ENCODE measurements around the gene PARP6.
"Not testable (repeated sequence)": the region's sequence is repeated elsewhere in the genome, so short reads cannot be mapped to it uniquely, and the experiment has no call there.

The PARP6 gene

GRCh38 chr15:72280751-72281150 is 8.4 kb upstream of the PARP6 start:
- DNase-seq, result no peak

GRCh38 chr15:72278737-72279136 is 6.4 kb upstream of the PARP6 start:
- DNase-seq, result no peak

- DNase-seq, result no peak
These were observed 4.0 kb upstream of the PARP6 start for GRCh38 chr15:72276326-72276700.

GRCh38 chr15:72275635-72276325 is 3.4 kb upstream of the PARP6 start:
- not testable (repeated sequence) for DNase-seq

- no peak for DNase-seq
These were observed 621 bp upstream of the PARP6 start for GRCh38 chr15:72272997-72273352.

- no peak for DNase-seq
These were observed 500 bp downstream of the PARP6 start for GRCh38 chr15:72271895-72272212.

- no peak for DNase-seq
These were observed 1.1 kb downstream of the PARP6 start for GRCh38 chr15:72271221-72271620.

- DNase-seq, result no peak
These were observed 2.6 kb downstream of the PARP6 start for GRCh38 chr15:72269739-72270138.

- no peak for DNase-seq
These were observed 7.3 kb downstream of the PARP6 start for GRCh38 chr15:72265031-72265430.

- DNase-seq, result no peak
These were observed 19.6 kb downstream of the PARP6 start for GRCh38 chr15:72252663-72253299.

GRCh38 chr15:72249142-72249810 is 23.1 kb downstream of the PARP6 start:
- no peak for DNase-seq

GRCh38 chr15:72248514-72248913 is 23.8 kb downstream of the PARP6 start:
- DNase-seq, result no peak

GRCh38 chr15:72242775-72243370 is 29.5 kb downstream of the PARP6 start:
- DNase-seq, result no peak

GRCh38 chr15:72239652-72240051 is 32.7 kb downstream of the PARP6 start:
- DNase-seq, result no peak

GRCh38 chr15:72238586-72238985 is 33.8 kb downstream of the PARP6 start:
- DNase-seq, result no peak

- peak; percentile 27 for DNase-seq
These were observed 34.5 kb downstream of the PARP6 start for GRCh38 chr15:72237853-72238224.

- DNase-seq, result peak; percentile 95
These were observed 35.1 kb downstream of the PARP6 start for GRCh38 chr15:72237029-72237852.

GRCh38 chr15:72236381-72237003 is 35.9 kb downstream of the PARP6 start:
- no peak for DNase-seq

- DNase-seq, result no peak
These were observed 37.1 kb downstream of the PARP6 start for GRCh38 chr15:72235298-72235697.

- no peak for DNase-seq
These were observed 38.6 kb downstream of the PARP6 start for GRCh38 chr15:72233769-72234168.

- DNase-seq, result peak; percentile 93
These were observed 40.4 kb downstream of the PARP6 start for GRCh38 chr15:72231833-72232478.

Measured in hematopoietic multipotent progenitor cell treated with erythropoietin and hydrocortisone succinate and interleukin-3 and kit ligand, for 6 days (in vitro differentiated cells).